ENCODE data around the gene OBSCN. TPM values are rescaled to one million over a fixed set of nuclear protein-coding genes. Genes with fewer than 3 reads are reported as not detected.

OBSCN gene
- total and polyA plus RNA-seq, 12 donors = 0.90 to 18.0 (median 5.9) TPM

DNA sequence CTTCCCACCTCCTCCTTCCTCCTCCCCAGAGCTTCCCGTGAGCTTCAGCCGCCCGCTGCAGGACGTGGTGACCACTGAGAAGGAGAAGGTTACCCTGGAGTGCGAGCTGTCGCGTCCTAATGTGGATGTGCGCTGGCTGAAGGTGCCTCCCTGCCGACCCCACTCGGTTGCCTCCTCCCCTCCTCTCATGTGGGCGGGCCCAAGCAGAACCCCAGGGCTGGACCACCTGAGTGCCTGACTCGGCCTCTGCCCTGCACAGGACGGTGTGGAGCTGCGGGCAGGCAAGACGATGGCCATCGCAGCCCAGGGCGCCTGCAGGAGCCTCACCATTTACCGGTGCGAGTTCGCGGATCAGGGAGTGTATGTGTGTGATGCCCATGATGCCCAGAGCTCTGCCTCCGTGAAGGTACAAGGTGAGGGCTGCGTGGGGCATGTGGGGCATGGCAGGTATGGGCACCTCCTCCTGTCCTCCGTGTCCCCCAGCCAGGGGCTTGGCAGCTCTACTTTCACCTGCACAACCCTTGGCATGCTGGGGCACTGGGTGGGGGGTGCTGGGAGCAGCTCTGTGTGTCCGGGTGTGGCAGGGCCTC lies 69.2 kb downstream of the OBSCN start:
- H3K4me3 ChIP-seq = no peak overlapping the region

DNA sequence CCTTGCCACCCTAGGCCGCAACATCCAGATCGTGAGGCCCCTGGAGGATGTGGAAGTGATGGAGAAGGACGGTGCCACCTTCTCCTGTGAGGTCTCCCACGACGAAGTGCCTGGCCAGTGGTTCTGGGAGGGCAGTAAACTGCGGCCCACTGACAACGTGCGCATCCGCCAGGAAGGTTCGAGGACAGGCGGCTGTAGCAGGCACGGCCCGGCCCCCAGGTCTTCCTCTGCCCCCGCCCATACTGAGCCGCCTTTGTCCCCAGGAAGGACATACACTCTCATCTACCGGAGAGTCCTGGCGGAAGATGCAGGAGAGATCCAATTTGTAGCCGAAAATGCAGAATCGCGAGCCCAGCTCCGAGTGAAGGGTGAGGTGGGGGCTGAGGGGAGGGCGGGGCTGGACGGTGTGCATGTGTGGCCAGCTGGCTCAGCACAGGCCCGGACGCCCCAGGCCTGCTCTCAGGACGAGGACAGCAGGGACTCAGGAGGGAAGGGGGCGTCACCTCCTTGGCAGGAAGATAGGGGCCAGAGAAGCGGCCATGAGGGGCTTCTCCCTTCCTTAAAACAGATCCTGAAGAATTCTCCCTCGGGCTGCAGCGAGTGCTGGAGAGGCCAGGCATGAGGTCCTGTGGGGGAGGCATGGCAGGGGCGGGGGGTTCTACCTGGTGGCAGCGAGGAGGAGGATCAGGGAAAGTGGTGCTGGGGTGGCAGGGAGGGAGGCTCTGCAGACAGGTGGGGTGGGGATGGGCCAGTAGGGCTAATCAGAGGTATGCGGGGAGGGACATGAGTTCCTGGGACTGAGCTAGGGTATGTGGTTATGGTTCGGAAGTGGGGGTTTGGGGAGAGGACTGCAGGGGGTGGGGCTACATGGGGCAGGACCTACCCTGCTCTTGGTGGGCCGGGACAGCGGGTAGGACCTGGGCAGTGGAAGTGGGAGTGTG lies 69.9 kb downstream of the OBSCN start:
- no peaks in the 10 kb centered on the region for H3K36me3 ChIP-seq (replicated peaks in 1 of 2)
- no peaks in the 10 kb centered on the region for H3K9me3 ChIP-seq (replicated peaks in 1 of 3)
- WGBS, 4 donors = 92 to 95% (median 94%) methylated on average over 26 to 36 of the region's 36 CpGs
- H3K4me3 ChIP-seq = no peak overlapping the region
- no peaks in the 10 kb centered on the region for H3K27me3 ChIP-seq
- DNase-seq = peak in 2 of 7 donors; percentile 13 to 39
- no peak overlapping the region for H3K27ac ChIP-seq
- intact Hi-C loops (cut with DNase I) = no loop called here
- H3K4me1 ChIP-seq (replicated peaks in 1 of 2) = peaks cover 6 to 10% of the 10 kb centered on the region in 2 donors
- TF ChIP-seq, protein P1, sequence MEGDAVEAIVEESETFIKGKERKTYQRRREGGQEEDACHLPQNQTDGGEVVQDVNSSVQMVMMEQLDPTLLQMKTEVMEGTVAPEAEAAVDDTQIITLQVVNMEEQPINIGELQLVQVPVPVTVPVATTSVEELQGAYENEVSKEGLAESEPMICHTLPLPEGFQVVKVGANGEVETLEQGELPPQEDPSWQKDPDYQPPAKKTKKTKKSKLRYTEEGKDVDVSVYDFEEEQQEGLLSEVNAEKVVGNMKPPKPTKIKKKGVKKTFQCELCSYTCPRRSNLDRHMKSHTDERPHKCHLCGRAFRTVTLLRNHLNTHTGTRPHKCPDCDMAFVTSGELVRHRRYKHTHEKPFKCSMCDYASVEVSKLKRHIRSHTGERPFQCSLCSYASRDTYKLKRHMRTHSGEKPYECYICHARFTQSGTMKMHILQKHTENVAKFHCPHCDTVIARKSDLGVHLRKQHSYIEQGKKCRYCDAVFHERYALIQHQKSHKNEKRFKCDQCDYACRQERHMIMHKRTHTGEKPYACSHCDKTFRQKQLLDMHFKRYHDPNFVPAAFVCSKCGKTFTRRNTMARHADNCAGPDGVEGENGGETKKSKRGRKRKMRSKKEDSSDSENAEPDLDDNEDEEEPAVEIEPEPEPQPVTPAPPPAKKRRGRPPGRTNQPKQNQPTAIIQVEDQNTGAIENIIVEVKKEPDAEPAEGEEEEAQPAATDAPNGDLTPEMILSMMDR (IDR thresholded peaks at IDR 0.05) = no peak
- no peak for TF ChIP-seq POLR2A (IDR thresholded peaks at IDR 0.05)

More for the DNA sequence above, 69.2 kb downstream of the OBSCN start:
- Histone ChIP-seq H3K4me1 (replicated peaks in 1 of 2) (peaks cover 6 to 10% of the 10 kb centered on the region in 2 donors), H3K27ac (no peak overlapping the region), H3K9me3 (replicated peaks in 1 of 3) (no peaks in the 10 kb centered on the region), H3K36me3 (replicated peaks in 1 of 2) (no peaks in the 10 kb centered on the region), H3K27me3 (no peaks in the 10 kb centered on the region)
- TF ChIP-seq POLR2A (IDR thresholded peaks at IDR 0.05) = no peak
- TF ChIP-seq, protein P1 (IDR thresholded peaks at IDR 0.05) = no peak
- peak in 2 of 7 donors; percentile 21 to 50 for DNase-seq
- intact Hi-C loops (cut with DNase I) = no loop called here
- WGBS, 4 donors = 75 to 86% (median 85%) methylated on average over 10 to 25 of the region's 25 CpGs

DNA sequence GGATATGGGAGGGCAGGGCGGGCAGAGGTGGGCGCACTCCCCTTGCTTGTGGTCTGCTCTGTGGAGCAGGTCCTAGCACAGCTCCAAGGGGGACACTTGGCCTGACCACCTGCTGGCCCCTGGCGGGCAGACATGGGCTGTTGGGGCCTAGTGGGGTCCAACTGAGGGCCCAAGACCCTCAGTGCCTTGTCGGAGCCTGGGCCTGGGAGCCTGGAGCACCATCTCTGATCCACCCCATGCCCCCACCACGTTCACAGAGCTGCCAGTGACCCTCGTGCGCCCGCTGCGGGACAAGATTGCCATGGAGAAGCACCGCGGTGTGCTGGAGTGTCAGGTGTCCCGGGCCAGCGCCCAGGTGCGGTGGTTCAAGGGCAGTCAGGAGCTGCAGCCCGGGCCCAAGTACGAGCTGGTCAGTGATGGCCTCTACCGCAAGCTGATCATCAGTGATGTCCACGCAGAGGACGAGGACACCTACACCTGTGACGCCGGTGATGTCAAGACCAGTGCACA lies 70.6 kb downstream of the OBSCN start:
- no peak overlapping the region for H3K27ac ChIP-seq
- no peak overlapping the region for H3K4me3 ChIP-seq
- 89 to 97% (median 96%) methylated on average over 9 to 21 of the region's 21 CpGs for WGBS, 4 donors
- H3K36me3 ChIP-seq (replicated peaks in 1 of 2) = no peaks in the 10 kb centered on the region
- no peaks in the 10 kb centered on the region for H3K27me3 ChIP-seq
- TF ChIP-seq POLR2A (IDR thresholded peaks at IDR 0.05) = no peak
- TF ChIP-seq, protein P1 (IDR thresholded peaks at IDR 0.05) = no peak
- peaks cover 6 to 10% of the 10 kb centered on the region in 2 donors for H3K4me1 ChIP-seq (replicated peaks in 1 of 2)
- no peaks in the 10 kb centered on the region for H3K9me3 ChIP-seq (replicated peaks in 1 of 3)
- intact Hi-C loops (cut with DNase I) = no loop called here
- DNase-seq = peak in 2 of 7 donors; percentile 19 to 42

DNA sequence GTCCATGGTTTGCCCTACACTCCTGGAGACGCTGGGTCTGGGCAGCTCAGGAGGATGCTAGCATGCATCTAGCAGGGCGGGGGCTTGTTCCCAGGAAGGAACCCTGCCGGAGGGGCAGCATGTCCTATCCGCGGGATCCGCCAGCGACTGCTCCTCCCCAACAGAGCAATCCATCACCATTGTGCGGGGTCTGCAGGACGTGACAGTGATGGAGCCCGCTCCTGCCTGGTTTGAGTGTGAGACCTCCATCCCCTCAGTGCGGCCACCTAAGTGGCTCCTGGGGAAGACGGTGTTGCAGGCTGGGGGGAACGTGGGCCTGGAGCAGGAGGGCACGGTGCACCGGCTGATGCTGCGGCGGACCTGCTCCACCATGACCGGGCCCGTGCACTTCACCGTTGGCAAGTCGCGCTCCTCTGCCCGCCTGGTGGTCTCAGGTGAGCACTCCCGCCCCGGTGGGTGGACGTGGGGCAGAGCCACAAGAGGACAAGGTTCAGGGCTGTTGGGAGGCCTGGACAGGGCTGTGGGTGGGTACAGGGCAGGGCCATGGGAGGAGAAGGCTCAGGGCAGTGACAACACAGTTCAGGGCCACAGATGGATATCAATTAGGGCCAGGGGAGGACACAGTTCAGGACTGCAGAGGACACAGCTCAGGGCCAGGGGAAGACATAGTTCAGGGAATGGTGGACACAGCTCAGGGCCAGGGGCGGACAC lies 71.3 kb downstream of the OBSCN start:
- intact Hi-C loops (cut with DNase I) = no loop called here
- WGBS, 4 donors = 93 to 98% (median 96%) methylated on average over 5 to 27 of the region's 27 CpGs
- Histone ChIP-seq H3K27ac (no peak overlapping the region), H3K4me3 (no peak overlapping the region), H3K9me3 (replicated peaks in 1 of 3) (no peaks in the 10 kb centered on the region), H3K36me3 (replicated peaks in 1 of 2) (no peaks in the 10 kb centered on the region), H3K27me3 (no peaks in the 10 kb centered on the region), H3K4me1 (replicated peaks in 1 of 2) (peaks cover 6 to 10% of the 10 kb centered on the region in 2 donors)
- DNase-seq = peak in 3 of 7 donors; percentile 11 to 35 (median 12)
- no peak for TF ChIP-seq POLR2A (IDR thresholded peaks at IDR 0.05)
- TF ChIP-seq, protein P1 (IDR thresholded peaks at IDR 0.05) = no peak

All from adrenal gland (tissue), 12 donors.